Upper lobe of left lung (tissue), 6 donors: ENCODE data around the gene PPP2R5D. TPM values are rescaled to one million over a fixed set of nuclear protein-coding genes. Genes with fewer than 3 reads are reported as not detected.
"Not testable (repeated sequence)": the region's sequence is repeated elsewhere in the genome, so short reads cannot be mapped to it uniquely, and the experiment has no call there.

Source experiments
- ATAC-seq, 2 donors: fragments of 200-7000 bp; cut with Tn5 transposase; one replicate each; pipeline ENCODE4 v1.9.1; 2022; ENCODE audit warnings: mild to moderate bottlenecking in 2 of 2, moderate library complexity in 2 of 2; ENCODE audit not compliant: low FRiP score in 2 of 2
- DNase-seq, 2 donors: peaks; one replicate each; pipeline ENCODE4 v3.0.0-alpha.2; 2019 to 2020
- H3K27ac ChIP-seq, 4 donors: fragments of 200-600 bp; sonication (generic); one replicate each; pipeline ENCODE4 v1.5.1; 2016 to 2019
- H3K27me3 ChIP-seq, 4 donors: fragments of 200-600 bp; sonication (generic); one replicate each; pipeline ENCODE4 v1.5.1; 2017 to 2019
- H3K36me3 ChIP-seq, 4 donors: fragments of 200-600 bp; sonication (generic); one replicate each; pipeline ENCODE4 v1.5.1; 2016 to 2019
- H3K4me1 ChIP-seq, 4 donors: fragments of 200-600 bp; sonication (generic); one replicate each; pipeline ENCODE4 v1.5.1; 2018 to 2019
- H3K4me3 ChIP-seq, 4 donors: fragments of 200-600 bp; sonication (generic); one replicate each; pipeline ENCODE4 v1.5.1; 2017 to 2019; ENCODE audit warnings: mild to moderate bottlenecking in 2 of 4, moderate library complexity in 1 of 4
- H3K9me3 ChIP-seq, 4 donors: fragments of 200-600 bp; sonication (generic); one replicate each; pipeline ENCODE4 v1.5.1; 2018 to 2019
- EP300 ChIP-seq, 4 donors: sonication (generic); formaldehyde crosslinking; IDR thresholded peaks; one replicate each; pipeline ENCODE4 v1.5.1; 2017; ENCODE audit warnings: antibody characterized with exemption in 4 of 4, control low read depth in 2 of 4
- POLR2A ChIP-seq, 4 donors: fragments of 450-650 bp; IDR thresholded peaks; one replicate each; pipeline ENCODE4 v1.5.1; 2016 to 2017; ENCODE audit warnings: antibody characterized with exemption in 4 of 4, mild to moderate bottlenecking in 2 of 4
- POLR2AphosphoS5 ChIP-seq, 2 donors: sonication (generic); formaldehyde crosslinking; IDR thresholded peaks; one replicate each; pipeline ENCODE4 v1.5.1; 2017; ENCODE audit warnings: antibody characterized with exemption in 2 of 2
- WGBS, 2 donors: methylation state at CpG; one replicate each; pipeline ENCODE4 v1.1.5; 2017 to 2018; 5-methylcytosine and 5-hydroxymethylcytosine counted together
- total RNA-seq, 6 donors: library from RNA; depleted of rRNA in 4 of 6; stranded (reverse); fragments of >200 nt in 4 of 6; gene quantifications; one replicate each; pipeline versions ENCODE4 v1.1.0 to v1.2.1, GENCODE V29; 2016 to 2021
- TF ChIP-seq, protein P1 (sequence below), 6 experiments: fragments of 450-650 bp in 4 of 6; fragments of 200-600 bp in 2 of 6; sonication (generic) in 2 of 6; IDR thresholded peaks; one replicate each; pipeline ENCODE4 v1.5.1; 2016 to 2019; ENCODE audit warnings: antibody characterized with exemption in 6 of 6
- donor health status: DM: no; HTN: no; CAD: no; lungs with moderate emphysema.
- donor health status: DM: no; HTN: yes; CAD: no; lungs with severe emphysema.

Gene PPP2R5D
- total RNA-seq, 6 donors from 2014 or later, result 22.8 to 45.1 (median 27.3) TPM

DNA sequence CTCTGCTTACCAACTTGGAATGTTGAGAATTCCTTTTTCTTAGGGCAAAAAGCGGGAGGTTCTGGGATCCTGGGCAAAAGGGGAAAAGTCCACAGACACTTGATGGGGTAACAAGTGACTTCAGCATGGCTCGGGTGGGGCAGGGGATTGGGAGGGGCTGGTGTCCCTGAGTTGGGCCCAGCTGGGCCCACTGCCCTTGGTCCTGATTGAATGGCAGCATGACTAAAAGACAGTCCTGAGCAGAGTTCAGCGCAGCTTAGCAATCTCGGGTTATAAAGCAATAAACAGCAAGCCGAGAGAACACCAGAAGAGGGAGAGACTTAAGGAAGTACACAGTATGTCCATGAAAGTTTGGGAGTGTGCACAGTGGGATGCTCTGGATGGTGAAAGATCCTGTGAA, 5.6 kb downstream of the PPP2R5D start:
- Histone ChIP-seq H3K27me3 (no peaks in the 10 kb centered on the region), H3K27ac (no peak overlapping the region), H3K36me3 (peaks cover 3 to 19% (median 12%) of the 10 kb centered on the region in 4 donors), H3K9me3 (no peaks in the 10 kb centered on the region), H3K4me3 (no peak overlapping the region), H3K4me1 (peaks cover 26 to 39% (median 37%) of the 10 kb centered on the region in 4 donors)
- no peak for ATAC-seq
- DNase-seq, result no peak
- TF ChIP-seq EP300 (IDR thresholded peaks at IDR 0.05), result no peak
- TF ChIP-seq POLR2AphosphoS5 (IDR thresholded peaks at IDR 0.05), result no peak
- TF ChIP-seq, protein P1, sequence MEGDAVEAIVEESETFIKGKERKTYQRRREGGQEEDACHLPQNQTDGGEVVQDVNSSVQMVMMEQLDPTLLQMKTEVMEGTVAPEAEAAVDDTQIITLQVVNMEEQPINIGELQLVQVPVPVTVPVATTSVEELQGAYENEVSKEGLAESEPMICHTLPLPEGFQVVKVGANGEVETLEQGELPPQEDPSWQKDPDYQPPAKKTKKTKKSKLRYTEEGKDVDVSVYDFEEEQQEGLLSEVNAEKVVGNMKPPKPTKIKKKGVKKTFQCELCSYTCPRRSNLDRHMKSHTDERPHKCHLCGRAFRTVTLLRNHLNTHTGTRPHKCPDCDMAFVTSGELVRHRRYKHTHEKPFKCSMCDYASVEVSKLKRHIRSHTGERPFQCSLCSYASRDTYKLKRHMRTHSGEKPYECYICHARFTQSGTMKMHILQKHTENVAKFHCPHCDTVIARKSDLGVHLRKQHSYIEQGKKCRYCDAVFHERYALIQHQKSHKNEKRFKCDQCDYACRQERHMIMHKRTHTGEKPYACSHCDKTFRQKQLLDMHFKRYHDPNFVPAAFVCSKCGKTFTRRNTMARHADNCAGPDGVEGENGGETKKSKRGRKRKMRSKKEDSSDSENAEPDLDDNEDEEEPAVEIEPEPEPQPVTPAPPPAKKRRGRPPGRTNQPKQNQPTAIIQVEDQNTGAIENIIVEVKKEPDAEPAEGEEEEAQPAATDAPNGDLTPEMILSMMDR (IDR thresholded peaks at IDR 0.05), result no peak
- TF ChIP-seq POLR2A (IDR thresholded peaks at IDR 0.05), result no peak
- WGBS, 2 donors, result 91 to 94% methylated on average over 5 of the region's 5 CpGs

DNA sequence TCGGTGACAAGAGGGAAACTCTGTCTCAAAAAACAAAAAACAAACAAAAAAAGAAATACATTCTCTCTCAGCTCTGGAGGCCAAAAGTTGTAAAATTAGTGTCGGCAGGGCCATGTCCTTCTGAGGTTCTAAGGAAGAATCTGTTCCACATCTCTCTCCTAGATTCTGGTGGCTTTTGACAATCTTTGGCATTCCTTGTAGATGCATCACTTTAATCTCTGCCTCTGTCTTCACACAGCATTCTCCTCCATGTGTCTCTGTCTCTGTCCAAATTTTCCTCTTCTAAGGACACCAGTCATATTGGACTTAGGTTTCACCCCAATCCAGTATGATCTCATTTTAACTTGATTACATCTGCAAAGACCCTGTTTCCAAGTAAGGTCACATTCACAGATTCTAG, 9.1 kb downstream of the PPP2R5D start:
- Histone ChIP-seq H3K4me1 (peaks cover 0 to 4% (median 4%) of the 10 kb centered on the region in 4 donors), H3K27ac (no peak overlapping the region), H3K4me3 (no peak overlapping the region), H3K9me3 (no peaks in the 10 kb centered on the region), H3K27me3 (no peaks in the 10 kb centered on the region), H3K36me3 (peaks cover 3 to 19% (median 12%) of the 10 kb centered on the region in 4 donors)
- TF ChIP-seq POLR2AphosphoS5 (IDR thresholded peaks at IDR 0.05), result no peak
- ATAC-seq, result no peak
- WGBS, 2 donors, result 91 to 97% methylated on average over 2 of the region's 2 CpGs
- DNase-seq, result no peak

DNA sequence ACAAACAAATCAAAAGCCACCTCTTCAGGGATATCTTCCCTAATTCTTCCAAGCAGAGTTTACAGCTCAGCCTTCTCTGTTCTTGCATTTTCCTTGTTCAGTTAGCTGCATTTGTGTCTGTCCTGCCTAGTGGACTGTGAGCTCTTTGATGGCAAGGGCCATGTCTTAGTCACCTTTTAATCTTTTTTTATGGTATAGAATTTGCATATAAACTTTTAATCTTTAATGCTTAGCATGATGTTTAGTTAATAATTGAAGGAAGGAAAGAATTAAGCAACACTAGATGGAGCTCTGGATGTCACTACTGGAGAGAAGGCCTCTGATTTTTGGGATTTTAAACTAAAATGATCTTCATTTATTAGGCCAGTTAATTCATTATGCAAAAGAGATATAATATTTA, 12.1 kb downstream of the PPP2R5D start:
- ATAC-seq (no peak), DNase-seq (no peak)
- H3K4me3 ChIP-seq, result no peak overlapping the region
- no peak overlapping the region for H3K27ac ChIP-seq
- H3K36me3 ChIP-seq, result peaks cover 0 to 7% (median 4%) of the 10 kb centered on the region in 4 donors
- H3K9me3 ChIP-seq, result no peaks in the 10 kb centered on the region
- H3K4me1 ChIP-seq, result no peaks in the 10 kb centered on the region
- TF ChIP-seq POLR2A (IDR thresholded peaks at IDR 0.05) (no peak), POLR2AphosphoS5 (IDR thresholded peaks at IDR 0.05) (no peak), EP300 (IDR thresholded peaks at IDR 0.05) (no peak)
- TF ChIP-seq, protein P1 (IDR thresholded peaks at IDR 0.05), result no peak
- no peaks in the 10 kb centered on the region for H3K27me3 ChIP-seq

DNA sequence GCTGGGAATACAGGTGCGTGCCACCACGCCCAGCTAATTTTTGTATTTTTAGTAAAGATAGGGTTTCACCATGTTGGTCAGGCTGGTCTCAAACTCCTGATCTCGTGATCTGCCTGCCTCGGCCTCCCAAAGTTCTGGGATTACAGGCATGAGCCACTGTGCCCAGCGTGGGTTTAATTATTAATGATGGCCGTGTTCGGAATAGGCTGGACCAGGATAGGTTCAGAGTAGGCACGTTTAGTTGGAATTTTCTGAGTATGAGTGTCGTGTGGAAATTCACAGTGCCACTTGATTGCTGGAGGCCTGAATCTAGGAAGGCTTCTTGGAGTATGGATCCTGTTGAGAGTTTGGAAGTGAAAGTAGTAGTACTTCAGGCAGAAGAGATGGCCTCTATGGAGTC, 13.8 kb downstream of the PPP2R5D start:
- not testable (repeated sequence) for H3K36me3 ChIP-seq, H3K27ac ChIP-seq, H3K4me3 ChIP-seq, H3K9me3 ChIP-seq, H3K4me1 ChIP-seq, ATAC-seq, DNase-seq, H3K27me3 ChIP-seq
- WGBS, 2 donors, result 96% methylated on average over 8 to 9 of the region's 9 CpGs

DNA sequence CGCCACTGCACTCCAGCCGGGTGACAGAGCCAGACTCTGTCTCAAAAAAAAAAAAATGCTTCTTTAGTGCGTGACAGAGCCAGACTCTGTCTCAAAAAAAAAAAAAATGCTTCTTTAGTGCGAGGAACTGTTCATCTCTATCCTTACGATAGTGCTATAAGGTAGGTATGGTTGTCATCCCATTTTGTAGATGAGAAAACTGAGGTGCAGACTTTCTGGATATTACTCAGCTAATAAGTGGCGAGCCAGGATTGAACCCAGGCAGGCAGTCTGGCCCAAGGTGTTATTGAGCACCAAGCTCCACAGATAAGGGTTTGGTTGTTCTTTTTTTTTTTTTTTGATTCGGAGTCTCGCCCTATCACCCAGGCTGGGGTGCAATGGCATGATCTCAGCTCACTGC, 17.5 kb downstream of the PPP2R5D start:
- no peak for TF ChIP-seq POLR2A (IDR thresholded peaks at IDR 0.05)
- no peak for TF ChIP-seq EP300 (IDR thresholded peaks at IDR 0.05)
- no peak for TF ChIP-seq POLR2AphosphoS5 (IDR thresholded peaks at IDR 0.05)
- TF ChIP-seq, protein P1 (IDR thresholded peaks at IDR 0.05), result no peak

DNA sequence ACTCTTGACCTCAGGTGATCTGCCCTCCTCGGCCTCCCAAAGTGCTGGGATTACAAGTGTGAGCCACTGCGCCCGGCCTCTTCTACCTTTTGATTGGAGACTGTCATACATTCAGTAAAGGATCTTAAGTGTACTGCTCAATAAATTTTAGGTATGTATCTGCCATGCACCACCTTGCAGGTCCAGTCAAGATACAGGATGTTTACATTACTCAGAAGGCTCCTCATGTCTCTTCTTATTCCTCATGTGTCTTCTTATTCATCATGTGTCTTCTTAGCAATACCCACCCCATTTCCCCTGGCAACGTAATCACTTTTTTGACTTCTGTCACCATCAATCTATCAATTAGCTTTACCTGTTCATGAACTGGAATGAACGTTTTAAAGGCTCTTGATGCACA, 21.5 kb downstream of the PPP2R5D start:
- Histone ChIP-seq H3K4me1 (no peaks in the 10 kb centered on the region), H3K27ac (no peak overlapping the region), H3K27me3 (no peaks in the 10 kb centered on the region), H3K36me3 (peaks cover 8 to 57% (median 48%) of the 10 kb centered on the region in 4 donors), H3K4me3 (no peak overlapping the region), H3K9me3 (no peaks in the 10 kb centered on the region)
- ATAC-seq (no peak), DNase-seq (no peak)
- WGBS, 2 donors, result 91 to 92% methylated on average over 5 of the region's 5 CpGs
- no peak for TF ChIP-seq POLR2A (IDR thresholded peaks at IDR 0.05)

More for the DNA sequence above, 17.5 kb downstream of the PPP2R5D start:
- Histone ChIP-seq H3K4me1 (no peaks in the 10 kb centered on the region), H3K27ac (no peak overlapping the region), H3K27me3 (no peaks in the 10 kb centered on the region), H3K9me3 (no peaks in the 10 kb centered on the region), H3K36me3 (peaks cover 1 to 17% (median 12%) of the 10 kb centered on the region in 4 donors), H3K4me3 (no peak overlapping the region)
- 95 to 96% methylated on average over 8 of the region's 8 CpGs for WGBS, 2 donors
- ATAC-seq (no peak), DNase-seq (no peak)
